Measurements from ENCODE around the gene RYR1.
"Not testable (repeated sequence)": the region's sequence is repeated elsewhere in the genome, so short reads cannot be mapped to it uniquely, and the experiment has no call there.

Gene RYR1

DNA sequence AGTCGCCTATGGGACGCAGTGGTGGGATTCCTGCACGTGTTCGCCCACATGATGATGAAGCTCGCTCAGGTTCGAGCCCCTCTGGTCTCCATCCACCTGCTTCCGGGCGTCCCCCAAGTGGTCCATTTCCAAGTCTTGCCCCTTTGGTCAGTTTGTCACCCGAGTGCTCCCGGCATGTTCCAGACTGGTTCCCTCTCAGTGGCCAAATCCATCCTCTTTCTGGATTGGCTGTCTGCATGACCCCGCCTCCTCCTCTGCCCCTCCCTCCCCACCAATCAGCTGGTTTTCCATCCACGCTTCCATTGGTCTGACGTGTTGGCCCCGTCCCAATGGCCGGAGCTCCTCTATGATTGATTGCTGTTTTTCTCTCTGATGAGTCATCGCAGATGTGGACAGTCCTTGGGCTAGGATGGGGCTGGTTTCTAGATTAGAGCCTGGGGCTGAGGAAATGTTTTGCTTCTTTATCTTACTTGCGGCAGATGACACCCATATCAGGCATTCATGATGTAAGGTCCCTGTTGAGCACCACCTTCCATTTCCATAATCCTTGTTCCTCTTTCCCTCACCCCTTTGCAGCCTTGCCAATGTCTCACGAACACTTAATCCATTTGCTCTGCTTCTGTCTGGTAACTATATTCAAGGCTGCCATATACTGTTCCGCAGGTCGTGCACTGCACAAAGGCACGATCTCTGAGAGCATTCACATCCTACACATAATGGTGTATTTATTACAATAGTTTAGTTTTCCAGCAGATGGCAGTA, 110.5 kb downstream of the RYR1 start:
- DNase-seq: peak in 1 of 2 experiments; percentile 13

DNA sequence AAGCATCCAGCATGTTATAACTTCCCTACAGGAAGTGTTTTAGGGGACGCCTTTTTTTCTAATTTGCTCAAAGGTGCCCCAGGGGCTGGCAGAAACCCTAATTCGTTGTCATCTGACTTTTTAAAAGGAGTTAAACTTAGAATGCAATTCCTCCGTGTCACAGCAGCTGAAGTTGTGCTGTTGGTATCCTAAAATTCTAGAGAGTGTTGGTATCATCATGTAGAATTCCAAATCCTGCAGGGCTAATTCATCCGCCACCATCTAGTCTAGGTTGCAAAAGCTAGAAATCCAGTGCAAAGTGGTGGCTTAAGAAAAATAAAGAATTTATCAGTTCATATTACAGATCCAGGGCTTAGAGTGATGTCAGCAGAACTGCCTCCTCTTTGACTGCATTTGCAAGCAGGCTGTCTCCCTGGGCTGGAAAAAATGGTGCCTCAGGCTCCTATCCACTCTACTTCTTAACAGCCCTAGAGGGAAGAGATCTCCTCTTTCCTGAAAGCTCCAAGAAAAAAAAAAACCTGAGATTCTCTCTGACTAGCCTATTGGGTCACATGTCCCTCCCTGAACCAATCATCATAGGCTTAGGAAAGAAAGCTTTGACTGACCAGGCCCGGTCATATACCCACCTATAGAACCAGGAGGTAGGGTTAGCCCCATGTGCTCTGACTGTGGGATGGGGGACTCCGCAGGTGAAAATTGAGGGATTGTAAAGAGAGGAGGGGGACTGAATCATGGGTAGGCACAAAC, 111.3 kb downstream of the RYR1 start:
- DNase-seq: no peak

DNA sequence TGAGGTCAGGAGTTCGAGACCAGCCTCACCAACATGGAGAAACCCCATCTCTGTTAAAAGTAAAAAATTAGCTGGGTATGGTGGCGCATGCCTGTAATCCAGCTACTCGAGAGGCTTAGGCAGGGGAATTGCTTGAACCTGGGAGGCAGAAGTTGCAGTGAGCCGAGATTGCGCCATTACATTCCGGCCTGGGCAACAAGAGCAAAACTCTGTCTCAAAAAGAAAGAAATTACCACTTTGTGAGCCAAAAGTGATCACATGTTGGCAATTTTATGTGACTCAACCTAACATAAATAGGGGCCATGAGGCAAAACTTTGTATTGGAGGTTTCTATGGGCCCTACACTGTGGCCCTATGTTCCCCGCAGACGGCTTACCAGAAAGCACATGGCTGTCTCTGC, 112.1 kb downstream of the RYR1 start:
- no peak for DNase-seq

DNA sequence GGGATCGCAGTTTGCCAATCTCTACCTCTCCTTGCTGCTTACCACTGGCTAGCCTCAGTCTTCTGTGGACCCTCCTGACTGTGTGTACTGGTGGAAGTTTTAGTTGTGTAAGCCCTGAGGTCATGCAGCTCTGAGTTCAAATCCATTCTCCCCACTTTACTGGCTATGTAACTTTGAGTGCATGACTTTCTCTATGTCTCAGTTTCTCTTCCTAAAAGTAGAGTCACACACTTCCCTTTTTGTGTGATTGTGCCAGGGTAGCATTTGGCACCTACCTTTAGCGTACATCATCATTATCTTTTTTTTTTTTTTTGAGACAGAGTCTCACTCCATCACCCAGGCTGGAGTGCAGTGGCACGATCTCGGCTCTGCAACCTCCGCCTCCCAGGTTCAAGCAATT, 113.9 kb downstream of the RYR1 start:
- no peak for DNase-seq

DNA sequence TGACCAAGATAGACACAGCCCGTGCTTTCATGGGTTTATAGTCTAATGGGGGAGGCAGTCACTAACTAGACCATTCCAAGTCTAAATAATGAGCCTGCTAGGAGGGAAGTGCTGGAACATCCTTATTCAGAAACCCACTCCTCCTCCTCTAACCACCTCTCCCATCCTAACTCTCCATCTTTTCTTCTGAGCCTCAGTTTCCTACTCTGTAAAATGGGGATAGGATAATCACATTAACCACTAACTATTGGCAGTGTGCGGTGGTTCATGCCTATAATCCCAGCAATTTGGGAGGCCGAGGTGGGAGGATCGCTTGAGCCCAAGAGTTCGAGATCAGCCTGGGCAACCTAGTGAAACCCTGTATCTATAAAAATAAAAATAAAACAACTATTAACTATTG, 115.6 kb downstream of the RYR1 start:
- no peak for DNase-seq

DNA sequence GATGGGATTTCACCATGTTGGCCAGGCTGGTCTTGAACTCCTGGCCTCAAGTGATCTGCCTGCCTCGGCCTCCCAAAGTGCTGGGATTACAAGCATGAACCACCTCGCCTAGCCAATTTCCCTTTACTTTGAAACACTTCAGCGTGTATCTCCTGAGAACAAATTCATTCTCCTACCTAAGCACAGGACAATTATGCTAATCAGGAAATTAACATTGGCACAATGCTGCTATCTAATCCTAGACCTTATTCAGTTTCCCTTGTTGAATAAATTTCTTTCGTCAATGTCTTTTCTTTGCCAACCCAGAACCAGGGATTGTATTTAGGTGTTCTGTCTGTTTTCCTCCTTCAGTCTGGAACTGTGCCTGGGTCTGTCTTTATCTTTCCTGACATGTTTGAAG, 116.5 kb downstream of the RYR1 start:
- DNase-seq: no peak

DNA sequence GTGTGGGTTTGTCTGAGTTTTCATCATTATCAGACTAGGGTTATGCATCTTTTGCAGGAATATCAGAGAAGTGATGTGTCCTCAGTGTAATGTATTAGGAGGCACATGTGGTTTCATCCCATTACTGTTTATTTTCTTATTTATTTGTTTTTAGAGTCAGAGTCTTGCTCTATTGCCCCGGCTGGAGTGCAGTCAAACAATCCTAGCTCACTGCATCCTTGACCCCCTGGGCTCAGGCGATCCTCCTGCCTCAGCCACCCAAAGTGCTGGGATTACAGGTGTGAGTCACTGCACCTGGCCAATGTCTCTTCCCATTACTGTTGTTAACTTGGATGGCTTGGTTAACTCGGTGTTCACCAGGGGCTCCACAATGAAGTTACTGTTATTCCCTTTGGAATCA, 116.9 kb downstream of the RYR1 start:
- DNase-seq: no peak

DNA sequence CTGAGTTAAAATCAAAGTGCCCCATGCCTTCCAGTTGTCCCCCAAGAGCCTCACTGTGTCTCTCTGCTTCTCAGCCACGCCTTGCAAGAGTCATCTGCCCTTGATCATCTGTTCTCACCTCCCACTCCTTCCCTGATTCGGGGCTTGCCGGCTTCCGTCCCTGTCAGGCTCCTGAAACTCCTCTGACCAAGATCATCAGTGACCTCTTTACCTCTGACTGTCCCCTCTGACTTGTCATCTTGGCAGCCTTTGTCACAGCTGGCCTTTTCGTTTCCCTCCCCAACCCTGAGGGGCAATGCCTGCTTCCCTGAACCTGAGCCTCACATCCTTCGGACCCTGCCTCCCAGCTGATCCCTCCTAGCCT, 117.9 kb downstream of the RYR1 start:
- DNase-seq: peak; percentile 28 to 31

DNA sequence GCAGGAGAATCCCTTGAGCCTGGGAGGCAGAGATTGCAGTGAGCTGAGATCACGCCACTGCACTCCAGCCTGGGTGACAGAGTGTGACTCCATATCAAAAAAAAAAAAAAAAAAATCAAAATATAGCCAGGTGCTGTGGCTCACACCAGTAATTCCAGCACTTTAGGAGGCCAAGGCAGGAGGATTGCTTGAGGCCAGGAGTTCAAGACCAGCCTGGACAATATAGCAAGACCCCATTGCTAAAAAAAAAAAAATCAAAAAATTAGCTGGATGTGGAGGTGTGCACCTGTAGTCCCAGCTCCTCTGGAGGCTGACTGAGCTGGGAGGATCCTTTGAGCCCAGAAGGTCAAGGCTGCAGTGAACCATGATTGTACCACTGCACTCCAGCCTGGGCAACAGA, 119.7 kb downstream of the RYR1 start:
- DNase-seq: not testable (repeated sequence)

DNA sequence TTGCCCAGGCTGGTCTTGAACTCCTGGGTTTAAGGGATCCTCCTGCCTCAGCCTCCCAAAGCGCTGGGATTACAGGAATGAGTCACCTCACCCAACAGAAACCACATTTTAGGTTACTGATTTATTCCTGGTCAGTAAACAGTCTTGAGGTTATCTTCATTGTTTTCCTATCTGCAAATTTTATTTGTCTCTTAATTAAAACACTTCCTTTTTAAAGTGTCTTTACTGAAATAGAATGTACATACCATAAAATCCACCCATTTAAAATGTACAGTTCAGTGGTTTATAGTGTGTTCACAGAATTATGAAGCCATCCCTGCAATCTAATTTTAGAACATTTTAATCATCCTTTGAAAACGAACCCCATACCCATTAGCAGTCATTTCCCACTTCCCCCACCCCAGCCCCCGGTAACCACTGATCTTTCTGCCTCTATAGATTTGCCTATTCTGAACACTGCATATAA, 121.2 kb downstream of the RYR1 start:
- no peak for DNase-seq

DNA sequence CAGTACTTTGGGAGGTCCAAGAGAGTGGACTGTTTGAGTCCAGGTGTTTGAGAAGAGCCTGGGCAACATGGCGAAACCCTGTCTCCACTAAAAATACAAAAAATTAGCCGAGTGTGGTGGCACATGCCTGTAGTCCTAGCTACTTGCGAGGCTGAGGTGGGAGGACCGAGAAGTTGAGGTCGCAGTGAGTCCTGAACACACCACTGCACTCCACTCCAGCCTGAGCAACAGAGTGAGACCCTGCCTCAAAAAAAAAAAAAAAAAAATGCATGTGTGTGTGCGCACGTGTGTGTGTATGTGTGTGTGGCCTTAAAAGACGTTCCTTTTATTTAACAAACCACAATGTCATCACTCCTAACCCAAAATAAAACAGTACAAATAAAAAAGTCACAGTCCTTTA, 121.7 kb downstream of the RYR1 start:
- no peak for DNase-seq

DNA sequence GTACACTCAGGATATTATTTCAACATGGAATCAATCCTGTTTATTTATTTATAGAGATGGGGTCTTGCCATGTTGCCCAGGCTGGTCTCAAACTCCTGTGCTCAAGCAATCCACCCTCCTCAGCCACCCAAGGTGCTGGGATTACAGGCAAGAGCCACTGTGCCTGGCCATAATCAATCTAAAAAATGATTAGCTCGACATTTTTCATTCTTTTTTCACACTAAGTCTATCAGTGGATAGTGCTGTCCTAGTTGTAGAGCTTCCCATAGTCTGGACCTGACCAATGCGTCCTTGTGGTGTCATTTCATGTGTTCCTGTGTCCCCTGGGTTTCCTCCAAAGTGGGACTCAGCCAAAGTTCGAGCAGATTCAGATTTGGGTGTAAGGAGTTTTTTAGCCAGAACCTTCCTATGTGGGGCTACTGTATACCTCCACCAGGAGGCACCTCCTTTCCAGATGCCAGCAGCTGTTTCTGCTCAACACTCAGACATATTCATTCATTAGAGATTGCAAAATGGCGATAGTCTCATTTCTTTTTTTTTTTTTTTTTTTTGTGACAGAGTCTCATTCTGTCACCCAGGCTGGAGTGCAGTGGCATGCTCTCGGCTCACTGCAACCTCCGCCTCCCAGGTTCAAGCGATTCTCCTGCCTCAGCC, 123.2 kb downstream of the RYR1 start:
- DNase-seq: no peak

DNA sequence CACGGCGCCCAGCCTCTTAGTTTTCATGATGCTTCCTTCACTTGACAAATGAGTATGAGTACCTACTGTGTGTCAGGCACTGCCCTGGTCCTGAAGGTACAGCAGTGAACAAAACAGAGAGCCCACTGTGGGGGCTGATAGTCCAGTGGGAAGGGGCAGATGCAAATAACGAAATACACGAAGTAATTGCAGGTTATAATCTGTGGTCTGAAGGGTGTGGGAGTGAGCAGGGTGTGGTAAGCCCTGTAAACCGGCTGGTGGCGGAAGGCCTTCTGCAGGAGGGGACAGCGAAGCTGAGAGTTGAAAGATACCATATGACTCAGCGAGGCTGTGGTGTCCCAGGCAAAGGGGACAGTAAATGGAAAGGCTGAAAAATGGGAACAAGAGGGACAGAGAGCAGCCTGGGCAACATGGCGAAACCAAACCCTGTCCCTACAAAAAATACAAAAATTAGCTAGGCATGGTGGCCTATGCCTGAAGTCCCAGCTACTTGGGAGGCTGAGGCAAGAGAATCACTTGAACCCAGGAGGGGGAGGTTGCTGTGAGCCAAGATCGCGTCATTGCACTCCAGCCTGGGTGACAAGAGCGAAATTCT, 123.8 kb downstream of the RYR1 start:
- no peak for DNase-seq

DNA sequence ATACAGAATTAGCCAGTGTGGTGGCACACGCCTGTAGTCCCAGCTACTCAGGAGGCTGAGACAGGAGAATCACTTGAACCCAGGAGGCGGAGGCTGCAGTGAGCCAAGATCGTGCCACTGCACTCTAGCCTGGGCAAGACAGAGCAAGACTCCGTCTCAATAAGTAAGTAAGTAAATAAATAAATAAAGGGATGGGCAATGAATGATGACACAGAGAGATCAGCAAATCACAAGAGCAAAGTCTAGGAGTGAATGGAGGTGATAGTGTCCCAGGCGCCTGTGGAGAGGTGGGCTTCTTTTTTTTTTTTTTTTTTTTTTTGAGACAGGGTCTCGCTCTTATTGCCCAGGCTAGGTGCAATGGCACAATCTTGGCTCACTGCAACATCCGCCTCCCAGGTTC, 125.4 kb downstream of the RYR1 start:
- not testable (repeated sequence) for DNase-seq

DNA sequence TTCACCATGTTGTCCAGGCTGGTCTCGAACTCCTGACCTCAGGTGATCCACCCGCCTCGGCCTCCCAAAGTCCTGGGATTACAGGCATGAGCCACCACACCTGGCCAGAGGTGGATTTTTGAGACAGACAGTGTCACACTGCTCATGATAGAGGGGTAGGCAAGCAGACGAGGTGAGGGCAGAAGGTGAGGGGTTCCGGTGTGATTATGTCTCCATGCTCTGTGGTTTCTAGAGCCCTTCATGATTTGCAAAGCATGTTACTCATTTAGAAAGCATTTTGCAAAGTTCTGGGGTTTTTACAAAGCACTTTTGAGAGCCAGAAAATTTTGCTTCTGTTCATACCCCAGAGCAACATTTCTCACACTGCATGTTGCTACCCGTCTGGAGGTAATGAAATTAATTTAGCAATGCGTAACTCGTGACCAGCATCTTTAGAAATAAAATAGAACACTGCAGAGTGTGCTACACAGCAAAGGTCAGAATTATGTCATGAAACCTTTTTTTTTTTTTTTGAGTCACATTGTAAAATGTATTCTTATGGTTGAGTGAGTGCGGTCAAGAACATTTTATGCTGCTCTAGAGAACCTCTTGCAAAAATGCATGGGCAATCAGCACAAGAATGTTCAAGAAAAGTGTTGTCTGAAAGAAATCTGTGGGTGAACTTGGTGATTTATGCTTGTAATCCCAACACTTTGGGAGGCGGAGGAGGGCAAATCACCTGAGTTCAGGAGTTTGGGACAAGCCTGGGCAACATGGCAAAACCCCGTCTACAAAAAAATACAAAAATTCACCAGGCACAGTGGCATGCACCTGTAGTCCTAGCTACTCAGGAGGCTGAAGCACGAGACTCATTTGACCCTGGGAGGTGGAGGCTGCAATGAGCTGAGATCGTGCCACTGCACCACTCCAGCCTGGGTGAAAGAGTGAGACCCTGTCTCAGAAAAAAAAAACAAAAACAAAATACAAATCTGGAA, 126.2 kb downstream of the RYR1 start:
- DNase-seq: no peak

DNA sequence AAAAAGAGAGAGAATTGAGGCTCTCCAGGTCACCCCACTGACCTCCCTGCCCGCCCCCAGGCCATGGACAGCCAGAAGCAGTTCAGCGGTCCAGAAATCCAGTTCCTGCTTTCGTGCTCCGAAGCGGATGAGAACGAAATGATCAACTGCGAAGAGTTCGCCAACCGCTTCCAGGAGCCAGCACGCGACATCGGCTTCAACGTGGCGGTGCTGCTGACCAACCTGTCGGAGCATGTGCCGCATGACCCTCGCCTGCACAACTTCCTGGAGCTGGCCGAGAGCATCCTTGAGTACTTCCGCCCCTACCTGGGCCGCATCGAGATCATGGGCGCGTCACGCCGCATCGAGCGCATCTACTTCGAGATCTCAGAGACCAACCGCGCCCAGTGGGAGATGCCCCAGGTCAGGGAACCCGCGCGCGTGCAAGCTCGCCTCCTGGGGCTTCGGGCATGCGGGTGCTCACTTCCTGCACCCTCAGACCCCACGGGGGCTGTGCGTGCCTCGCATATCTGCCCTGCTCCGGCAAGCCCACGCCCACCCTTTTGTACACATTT, 127.6 kb downstream of the RYR1 start:
- no peak for DNase-seq

DNA sequence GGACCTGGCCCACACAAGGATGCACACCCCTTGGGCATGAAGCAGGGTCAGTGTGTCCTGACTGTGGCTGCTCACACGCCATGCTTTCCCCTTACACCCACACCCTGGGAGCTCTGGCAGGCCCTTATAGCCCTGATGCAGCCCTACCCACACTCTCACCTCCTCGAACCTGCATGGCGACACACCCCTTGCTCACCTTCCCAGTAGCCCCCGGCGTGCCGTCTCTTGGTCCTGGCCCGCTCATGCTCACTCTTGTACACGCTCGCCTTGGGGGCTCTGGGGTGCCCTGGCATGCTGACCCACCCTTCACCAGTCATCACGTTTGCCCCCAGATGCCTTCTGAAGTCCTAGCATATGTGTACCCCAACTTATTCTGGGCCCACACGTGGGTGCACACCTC, 128.2 kb downstream of the RYR1 start:
- no peak for DNase-seq

DNA sequence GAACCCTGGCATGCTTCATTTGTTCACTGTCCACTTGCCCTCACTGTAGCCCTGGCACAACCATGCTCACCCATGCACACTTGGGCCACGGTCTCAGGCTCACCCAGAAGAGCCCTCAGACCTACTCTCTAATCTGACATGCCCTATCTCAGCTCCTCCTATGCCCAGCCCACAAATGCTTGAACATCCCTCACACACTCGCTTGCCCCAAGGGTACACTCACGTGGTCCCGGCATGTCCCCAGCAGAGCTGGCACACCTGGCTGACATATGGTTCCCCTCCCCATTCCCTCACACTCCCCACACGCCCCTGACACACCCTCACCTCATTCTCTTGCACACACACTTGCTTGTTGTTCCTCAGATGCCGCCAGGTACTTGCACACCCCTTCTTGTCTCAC, 128.6 kb downstream of the RYR1 start:
- DNase-seq: no peak

DNA sequence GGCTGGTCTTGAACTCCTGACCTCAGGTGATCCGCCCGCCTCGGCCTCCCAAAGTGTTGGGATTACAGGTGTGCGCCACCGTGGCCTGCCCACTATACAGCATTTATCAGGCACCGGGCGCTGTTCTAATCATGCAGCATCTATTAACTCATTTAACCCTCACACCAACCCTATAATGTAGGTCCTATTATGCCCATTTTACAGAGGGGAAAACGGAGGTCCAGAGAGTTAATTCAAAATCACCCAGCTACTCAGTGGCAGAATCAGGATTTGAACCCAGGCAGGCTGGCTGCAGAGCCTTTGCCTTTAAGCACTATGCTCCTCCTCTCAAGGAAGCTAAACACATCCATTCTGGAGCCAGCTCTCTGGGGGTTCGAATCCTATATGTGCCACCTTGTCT, 130.0 kb downstream of the RYR1 start:
- no peak for DNase-seq

DNA sequence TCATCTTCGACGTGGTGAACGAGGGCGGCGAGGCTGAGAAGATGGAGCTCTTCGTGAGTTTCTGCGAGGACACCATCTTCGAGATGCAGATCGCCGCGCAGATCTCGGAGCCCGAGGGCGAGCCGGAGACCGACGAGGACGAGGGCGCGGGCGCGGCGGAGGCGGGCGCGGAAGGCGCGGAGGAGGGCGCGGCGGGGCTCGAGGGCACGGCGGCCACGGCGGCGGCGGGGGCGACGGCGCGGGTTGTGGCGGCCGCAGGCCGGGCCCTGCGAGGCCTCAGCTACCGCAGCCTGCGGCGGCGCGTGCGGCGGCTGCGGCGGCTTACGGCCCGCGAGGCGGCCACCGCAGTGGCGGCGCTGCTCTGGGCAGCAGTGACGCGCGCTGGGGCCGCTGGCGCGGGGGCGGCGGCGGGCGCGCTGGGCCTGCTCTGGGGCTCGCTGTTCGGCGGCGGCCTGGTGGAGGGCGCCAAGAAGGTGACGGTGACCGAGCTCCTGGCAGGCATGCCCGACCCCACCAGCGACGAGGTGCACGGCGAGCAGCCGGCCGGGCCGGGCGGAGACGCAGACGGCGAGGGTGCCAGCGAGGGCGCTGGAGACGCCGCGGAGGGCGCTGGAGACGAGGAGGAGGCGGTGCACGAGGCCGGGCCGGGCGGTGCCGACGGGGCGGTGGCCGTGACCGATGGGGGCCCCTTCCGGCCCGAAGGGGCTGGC, 131.6 kb downstream of the RYR1 start:
- DNase-seq: peak in 1 of 2 experiments; percentile 24

DNA sequence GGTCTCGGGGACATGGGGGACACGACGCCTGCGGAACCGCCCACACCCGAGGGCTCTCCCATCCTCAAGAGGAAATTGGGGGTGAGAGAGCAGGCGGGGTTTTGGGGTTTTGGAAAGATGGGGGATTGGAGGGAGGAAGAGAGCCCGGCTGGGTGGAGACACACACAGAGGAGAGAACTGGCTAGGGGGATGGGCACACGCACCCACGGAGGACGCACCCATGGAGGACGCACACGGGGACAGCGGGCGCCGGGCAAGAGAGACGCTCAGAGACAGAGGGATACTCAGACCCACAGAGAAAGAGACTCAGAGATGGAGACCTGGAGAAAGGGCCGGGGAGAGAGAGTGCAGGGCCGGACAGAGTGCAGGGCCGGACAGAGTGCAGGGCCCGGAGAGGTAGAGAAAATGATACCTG, 132.2 kb downstream of the RYR1 start:
- no peak for DNase-seq
